HG03442 (cell line): ENCODE results near the gene MYF5.
A peak's percentile ranks its signal among the peaks of the same experiment; 100 is the strongest.

Source experiments
- ATAC-seq: cut with Tn5 transposase; IDR thresholded peaks from one replicate; pipeline ENCODE4 v1.9.1; 2021; ENCODE audit warnings: mild to moderate bottlenecking, moderate library complexity; ENCODE audit not compliant: unreplicated experiment

MYF5 gene

DNA sequence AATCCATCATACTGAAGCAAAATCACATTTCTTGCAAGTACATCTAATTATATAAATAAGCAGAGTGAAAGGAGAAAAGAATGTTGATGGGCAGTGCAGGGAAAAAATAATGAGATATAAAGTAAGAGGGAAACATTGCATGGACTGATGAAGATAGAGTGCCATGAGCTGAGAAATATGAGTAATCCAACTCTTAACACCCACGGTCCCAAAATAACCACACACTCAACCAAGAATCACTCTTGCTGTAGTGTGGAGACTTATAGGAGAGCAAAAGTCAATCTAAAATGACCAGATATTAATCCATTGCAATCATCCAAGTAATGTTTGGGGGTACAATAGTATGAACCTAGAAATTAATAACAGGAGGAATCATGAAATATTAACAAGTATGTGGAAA lies 40.2 kb downstream of the MYF5 start:
- ATAC-seq, result peak; percentile 97

- no peak for ATAC-seq
These were observed 45.1 kb downstream of the MYF5 start for GRCh38 chr12:80761838-80762237.

DNA sequence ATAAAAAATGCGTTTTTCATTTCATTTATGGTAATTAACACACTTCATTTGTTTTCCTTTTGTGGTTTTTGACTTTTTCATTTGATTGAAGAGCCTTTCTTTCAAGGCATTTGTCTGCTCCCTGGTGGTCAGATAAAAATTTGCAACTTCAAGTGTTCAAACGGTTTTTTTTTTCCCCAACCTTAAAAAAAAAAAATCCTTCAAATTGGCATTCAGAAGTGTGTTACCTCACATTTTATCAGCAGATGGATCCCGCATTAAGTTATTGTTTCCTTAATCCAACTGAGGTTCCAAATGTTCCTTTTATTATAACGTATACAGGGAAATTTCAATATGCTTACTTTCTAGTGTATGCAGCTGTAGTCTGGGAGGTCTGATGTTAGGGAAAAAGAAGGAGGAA lies 47.2 kb downstream of the MYF5 start:
- ATAC-seq, result no peak

- ATAC-seq, result no peak
These were observed 49.5 kb downstream of the MYF5 start for GRCh38 chr12:80766210-80766609.

GRCh38 chr12:80766897-80767296 lies 50.2 kb downstream of the MYF5 start:
- ATAC-seq, result peak; percentile 95
